NT2/D1 (cell line): Measurements from ENCODE around the gene SLC41A3.

Experiments used
- YY1 ChIP-seq: IDR thresholded peaks from 2 replicates; pipeline ENCODE4 v1.6.1; 2011; ENCODE audit not compliant: insufficient read length, insufficient read depth
- ZNF274 ChIP-seq: IDR thresholded peaks from 2 replicates; pipeline ENCODE4 v1.6.1; 2011; ENCODE audit warnings: mild to moderate bottlenecking, low read depth, low read length

GRCh38 chr3:126058666-126059065 is 25.3 kb downstream of the SLC41A3 start:
- TF ChIP-seq YY1 (no peak), ZNF274 (no peak)
